Osteoblast (primary cell): ENCODE data around the gene NUP107. TPM values are rescaled to one million over a fixed set of nuclear protein-coding genes. Genes with fewer than 3 reads are reported as not detected.

Source experiments
- DNase-seq: peaks from one replicate; pipeline ENCODE4 v3.0.0; 2011; ENCODE audit warnings: low spot score, mixed read lengths; ENCODE audit not compliant: insufficient read length; ENCODE audit errors: missing footprints
- H2AFZ ChIP-seq: 2 replicates; pipeline ENCODE4 v1.6.0; 2011; ENCODE audit warnings: mild to moderate bottlenecking, low read length
- H3K27ac ChIP-seq: 2 replicates; pipeline ENCODE4 v1.5.1; 2011; ENCODE audit warnings: mild to moderate bottlenecking, low read depth, low read length, moderate library complexity
- H3K27me3 ChIP-seq: 2 replicates; pipeline ENCODE4 v1.6.0; 2012; ENCODE audit warnings: mild to moderate bottlenecking, control low read depth, inconsistent platforms, low read length, moderate library complexity; ENCODE audit not compliant: insufficient read depth
- H3K36me3 ChIP-seq: 2 replicates; pipeline ENCODE4 v1.5.1; 2011; ENCODE audit warnings: mild to moderate bottlenecking, low read length, control low read depth, moderate library complexity; ENCODE audit not compliant: insufficient read depth
- H3K4me1 ChIP-seq: 2 replicates; pipeline ENCODE4 v1.5.1; 2011; ENCODE audit warnings: mild to moderate bottlenecking, low read length, control low read depth, moderate library complexity; ENCODE audit not compliant: insufficient read depth
- H3K4me2 ChIP-seq: 2 replicates; pipeline ENCODE4 v1.6.0; 2011; ENCODE audit warnings: mild to moderate bottlenecking, low read length; ENCODE audit not compliant: insufficient read depth
- H3K4me3 ChIP-seq: fragments of 200-600 bp; sonication (generic); 3 replicates; pipeline ENCODE4 v1.5.1; 2012; ENCODE audit warnings: mild to moderate bottlenecking, low read length, inconsistent platforms; ENCODE audit not compliant: insufficient read depth
- H3K79me2 ChIP-seq: 2 replicates; pipeline ENCODE4 v1.6.0; 2012; ENCODE audit warnings: mild to moderate bottlenecking, low read length, control low read depth, inconsistent platforms; ENCODE audit not compliant: insufficient read depth
- H3K9me3 ChIP-seq: 2 replicates; pipeline ENCODE4 v1.5.1; 2011; ENCODE audit warnings: low read depth, low read length, control low read depth
- H4K20me1 ChIP-seq: 2 replicates; pipeline ENCODE4 v1.6.0; 2012; ENCODE audit warnings: mild to moderate bottlenecking, low read length, control low read depth; ENCODE audit not compliant: insufficient read depth
- CTCF ChIP-seq: IDR thresholded peaks from 2 replicates; pipeline ENCODE4 v1.5.1; 2011; ENCODE audit warnings: mild to moderate bottlenecking, low read depth, low read length, moderate library complexity; ENCODE audit errors: extremely low read depth
- total RNA-seq: library from RNA; depleted of rRNA; stranded (reverse); fragments of >200 nt; gene quantifications from 2 replicates; pipeline ENCODE4 v1.2.3, GENCODE V29; 2012

Gene NUP107
- total RNA-seq, 1 donor: 43.8 TPM

DNA sequence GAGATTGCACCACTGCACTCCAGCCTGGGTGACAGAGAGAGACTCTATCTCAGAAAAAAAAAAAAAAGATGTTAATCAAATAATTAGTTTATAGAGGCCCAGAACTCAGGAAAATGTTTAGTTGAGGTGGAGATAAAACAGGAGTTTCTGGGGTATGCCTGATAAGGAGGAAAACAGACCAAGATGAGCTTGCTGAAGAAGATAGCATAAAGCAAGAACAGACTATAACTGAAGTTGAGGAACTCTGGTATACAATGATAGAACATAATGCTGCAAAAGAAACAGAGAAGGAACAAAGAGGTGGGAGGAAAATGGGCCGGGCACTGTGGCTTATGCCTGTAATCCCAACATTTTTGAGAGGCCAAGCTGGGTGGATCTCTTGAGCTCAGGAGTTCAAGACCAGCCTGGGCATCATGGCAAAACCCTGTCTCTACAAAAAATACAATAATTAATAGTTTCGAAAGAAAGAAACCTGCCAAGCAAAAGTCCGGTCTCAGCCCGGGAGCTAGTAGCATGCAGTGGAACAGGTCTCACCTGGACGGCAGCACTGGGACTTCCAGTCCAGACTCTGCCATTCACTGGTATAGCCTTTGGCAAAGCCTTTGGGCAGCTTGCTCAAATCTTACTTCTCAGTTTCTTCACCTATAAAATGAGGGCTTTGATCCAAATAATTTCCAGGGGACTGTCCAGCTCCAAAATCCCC, 84.6 kb downstream of the NUP107 start:
- Histone ChIP-seq H3K36me3 (peaks cover 8% of the 10 kb centered on the region), H3K27me3 (no peaks in the 10 kb centered on the region), H3K4me1 (no peaks in the 10 kb centered on the region), H3K79me2 (no peaks in the 10 kb centered on the region), H3K27ac (no peak overlapping the region), H3K4me3 (no peak overlapping the region), H2AFZ (no peak overlapping the region), H4K20me1 (no peaks in the 10 kb centered on the region), H3K4me2 (no peak overlapping the region), H3K9me3 (no peaks in the 10 kb centered on the region)
- TF ChIP-seq CTCF: no peak
- no peak for DNase-seq

- TF ChIP-seq CTCF: no peak
- no peaks in the 10 kb centered on the region for H3K79me2 ChIP-seq
- DNase-seq: no peak
- H3K4me1 ChIP-seq: no peaks in the 10 kb centered on the region
- H4K20me1 ChIP-seq: no peaks in the 10 kb centered on the region
- H3K4me2 ChIP-seq: no peak overlapping the region
- H3K27ac ChIP-seq: no peak overlapping the region
- no peaks in the 10 kb centered on the region for H3K36me3 ChIP-seq
- H3K27me3 ChIP-seq: no peaks in the 10 kb centered on the region
- no peak overlapping the region for H2AFZ ChIP-seq
- no peaks in the 10 kb centered on the region for H3K9me3 ChIP-seq
- no peak overlapping the region for H3K4me3 ChIP-seq
Observed at GRCh38 chr12:68772714-68773113, 85.9 kb downstream of the NUP107 start.

DNA sequence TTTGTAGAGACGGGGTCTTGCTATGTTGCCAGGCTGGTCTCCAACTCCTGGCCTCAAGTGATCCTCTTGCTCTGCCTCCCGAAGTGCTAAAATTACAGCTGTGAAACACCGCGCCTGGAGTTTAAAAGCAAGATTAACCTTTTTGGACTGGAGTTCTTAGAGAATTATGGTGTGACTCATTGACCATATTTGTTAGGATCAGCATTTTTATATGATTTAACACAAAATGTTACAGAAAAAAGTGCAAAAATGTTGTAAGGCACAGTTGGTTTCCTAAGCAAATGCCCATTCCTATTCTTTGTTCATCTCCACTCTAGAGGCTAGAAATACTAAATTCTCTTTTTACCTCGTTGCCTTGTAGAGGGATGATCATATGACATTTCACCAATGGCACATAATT, 86.8 kb downstream of the NUP107 start:
- DNase-seq: no peak
- no peak for TF ChIP-seq CTCF
- H3K27me3 ChIP-seq: no peaks in the 10 kb centered on the region

DNA sequence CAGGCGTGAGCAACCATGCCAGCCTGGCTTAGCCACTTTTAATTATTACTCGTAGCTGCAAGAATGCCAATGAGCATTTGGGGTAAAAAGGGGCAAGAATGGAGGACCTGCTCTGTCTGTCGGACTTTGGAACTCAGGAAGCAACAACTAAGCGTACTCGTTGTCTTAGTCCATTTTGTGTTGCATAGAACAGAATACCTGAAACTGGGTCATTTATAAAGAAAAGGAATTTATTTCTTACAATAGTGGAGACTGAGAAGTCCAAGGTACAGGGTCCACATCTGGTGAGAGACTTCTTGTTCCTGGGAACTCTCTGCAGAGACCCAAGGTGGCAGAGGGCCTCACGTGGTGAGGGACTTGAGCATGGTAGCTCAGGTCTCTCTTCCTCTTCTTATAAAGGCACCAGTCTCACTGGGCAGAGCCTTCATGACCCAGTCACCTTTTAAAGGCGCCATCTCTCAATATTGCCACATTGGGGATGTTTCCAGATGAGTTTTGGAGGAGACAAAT, 88.4 kb downstream of the NUP107 start:
- no peaks in the 10 kb centered on the region for H3K79me2 ChIP-seq
- H3K27ac ChIP-seq: no peak overlapping the region
- DNase-seq: no peak
- no peaks in the 10 kb centered on the region for H3K36me3 ChIP-seq
- H3K4me1 ChIP-seq: no peaks in the 10 kb centered on the region
- TF ChIP-seq CTCF: no peak
- H3K27me3 ChIP-seq: no peaks in the 10 kb centered on the region
- no peak overlapping the region for H3K4me3 ChIP-seq
- no peak overlapping the region for H3K4me2 ChIP-seq
- no peak overlapping the region for H2AFZ ChIP-seq
- H4K20me1 ChIP-seq: no peaks in the 10 kb centered on the region
- H3K9me3 ChIP-seq: no peaks in the 10 kb centered on the region

More for the DNA sequence above, 86.8 kb downstream of the NUP107 start:
- no peak overlapping the region for H3K4me3 ChIP-seq
- no peak overlapping the region for H3K4me2 ChIP-seq
- H3K79me2 ChIP-seq: no peaks in the 10 kb centered on the region
- no peaks in the 10 kb centered on the region for H3K9me3 ChIP-seq
- H3K36me3 ChIP-seq: no peaks in the 10 kb centered on the region
- H3K27ac ChIP-seq: no peak overlapping the region
- no peak overlapping the region for H2AFZ ChIP-seq
- H3K4me1 ChIP-seq: no peaks in the 10 kb centered on the region
- H4K20me1 ChIP-seq: no peaks in the 10 kb centered on the region
